Fibroblast of mammary gland (primary cell): ENCODE results near the gene SERTAD2.

ENCODE experiments used
- DNase-seq: peaks from one replicate; pipeline ENCODE4 v3.0.0-alpha.2; 2010; ENCODE audit warnings: low read depth
- H3K4me3 ChIP-seq: 2 replicates; pipeline ENCODE4 v1.5.1; 2011; ENCODE audit warnings: low read depth, mild to moderate bottlenecking, low read length, moderate library complexity; ENCODE audit not compliant: control insufficient read depth
- TF ChIP-seq, protein P1 (sequence below): conservative IDR thresholded peaks from 2 replicates; pipeline ENCODE4 v1.5.1; 2011; ENCODE audit warnings: low read depth, low read length, inconsistent platforms; ENCODE audit not compliant: control insufficient read depth, insufficient read depth

The SERTAD2 gene

GRCh38 chr2:64655873-64656272, 2.2 kb upstream of the SERTAD2 start:
- TF ChIP-seq, protein P1, sequence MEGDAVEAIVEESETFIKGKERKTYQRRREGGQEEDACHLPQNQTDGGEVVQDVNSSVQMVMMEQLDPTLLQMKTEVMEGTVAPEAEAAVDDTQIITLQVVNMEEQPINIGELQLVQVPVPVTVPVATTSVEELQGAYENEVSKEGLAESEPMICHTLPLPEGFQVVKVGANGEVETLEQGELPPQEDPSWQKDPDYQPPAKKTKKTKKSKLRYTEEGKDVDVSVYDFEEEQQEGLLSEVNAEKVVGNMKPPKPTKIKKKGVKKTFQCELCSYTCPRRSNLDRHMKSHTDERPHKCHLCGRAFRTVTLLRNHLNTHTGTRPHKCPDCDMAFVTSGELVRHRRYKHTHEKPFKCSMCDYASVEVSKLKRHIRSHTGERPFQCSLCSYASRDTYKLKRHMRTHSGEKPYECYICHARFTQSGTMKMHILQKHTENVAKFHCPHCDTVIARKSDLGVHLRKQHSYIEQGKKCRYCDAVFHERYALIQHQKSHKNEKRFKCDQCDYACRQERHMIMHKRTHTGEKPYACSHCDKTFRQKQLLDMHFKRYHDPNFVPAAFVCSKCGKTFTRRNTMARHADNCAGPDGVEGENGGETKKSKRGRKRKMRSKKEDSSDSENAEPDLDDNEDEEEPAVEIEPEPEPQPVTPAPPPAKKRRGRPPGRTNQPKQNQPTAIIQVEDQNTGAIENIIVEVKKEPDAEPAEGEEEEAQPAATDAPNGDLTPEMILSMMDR, result no peak
- DNase-seq, result no peak

GRCh38 chr2:64655018-64655664, 1.4 kb upstream of the SERTAD2 start:
- TF ChIP-seq, protein P1, result peak; percentile 32
- peak overlapping the region; percentile 61 for H3K4me3 ChIP-seq
- peak; percentile 37 for DNase-seq

More at GRCh38 chr2:64655873-64656272, 2.2 kb upstream of the SERTAD2 start:
- H3K4me3 ChIP-seq, result no peak overlapping the region

- peak; percentile 70 for DNase-seq
- H3K4me3 ChIP-seq, result peak overlapping the region; percentile 61
- TF ChIP-seq, protein P1, result no peak
Measured at GRCh38 chr2:64654063-64654811, 524 bp upstream of the SERTAD2 start.

- DNase-seq, result peak; percentile 73
- TF ChIP-seq, protein P1, result no peak
- peak overlapping the region; percentile 86 for H3K4me3 ChIP-seq
Measured at GRCh38 chr2:64652231-64653108, 1.2 kb downstream of the SERTAD2 start.

GRCh38 chr2:64651590-64651989, 2.1 kb downstream of the SERTAD2 start:
- H3K4me3 ChIP-seq, result no peak overlapping the region
- TF ChIP-seq, protein P1, result no peak
- no peak for DNase-seq

DNA sequence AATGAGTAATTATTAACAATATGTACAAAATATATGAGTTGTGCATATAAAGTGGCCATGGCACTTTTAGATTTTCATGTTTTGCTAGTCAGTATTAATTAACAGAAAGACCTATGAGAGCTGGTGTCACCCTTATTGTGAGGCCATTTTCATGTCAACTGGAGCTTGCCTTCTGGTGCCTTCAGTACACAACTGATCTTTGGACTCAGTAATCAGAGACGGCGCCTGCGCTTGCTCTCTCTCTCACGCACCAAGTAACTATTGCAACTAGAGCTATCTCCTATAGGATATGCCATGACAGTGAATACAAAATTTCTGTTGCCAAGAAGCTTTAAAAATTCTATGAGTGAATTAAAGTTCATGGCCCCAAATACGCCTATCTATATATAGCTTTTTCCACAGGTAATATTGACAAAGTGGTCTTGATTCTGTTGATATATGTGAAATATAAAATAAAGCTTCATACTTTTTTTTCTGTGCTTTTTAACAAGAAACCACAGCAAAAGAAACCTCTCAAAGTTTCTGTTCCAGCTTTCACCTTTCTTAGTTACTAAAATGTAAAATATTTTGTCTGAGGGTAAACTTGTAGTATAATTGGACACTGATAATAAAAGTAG, 2.9 kb downstream of the SERTAD2 start:
- no peak for DNase-seq
- H3K4me3 ChIP-seq, result no peak overlapping the region
- TF ChIP-seq, protein P1, result no peak
